DND-41 (cell line): ENCODE results near the gene ING1.
"Not testable (repeated sequence)": the region's sequence is repeated elsewhere in the genome, so short reads cannot be mapped to it uniquely, and the experiment has no call there.

ENCODE experiments used
- ATAC-seq: fragments of 200-7000 bp; cut with Tn5 transposase; 3 replicates; pipeline ENCODE4 v1.9.1; 2021; ENCODE audit warnings: low read depth; ENCODE audit not compliant: insufficient read depth
- DNase-seq: peaks from one replicate; pipeline ENCODE4 v3.0.0-alpha.2; 2020
- H2AFZ ChIP-seq: 2 replicates; pipeline ENCODE4 v1.6.0; 2012; ENCODE audit warnings: low read depth, low read length
- H3K27ac ChIP-seq: 2 replicates; pipeline ENCODE4 v1.5.1; 2012; ENCODE audit warnings: low read length, inconsistent platforms
- H3K27me3 ChIP-seq: fragments of 200-600 bp; sonication (generic); 2 replicates; pipeline ENCODE4 v1.6.0; 2012; ENCODE audit warnings: low read length, mild to moderate bottlenecking, inconsistent platforms; ENCODE audit not compliant: insufficient read depth, poor library complexity
- H3K36me3 ChIP-seq: 2 replicates; pipeline ENCODE4 v1.5.1; 2012; ENCODE audit warnings: low read length, inconsistent platforms; ENCODE audit not compliant: insufficient read depth
- H3K4me1 ChIP-seq: 2 replicates; pipeline ENCODE4 v1.5.1; 2012; ENCODE audit warnings: mild to moderate bottlenecking, low read length; ENCODE audit not compliant: insufficient read depth
- H3K4me2 ChIP-seq: 2 replicates; pipeline ENCODE4 v1.6.0; 2012; ENCODE audit warnings: mild to moderate bottlenecking, moderate library complexity, low read length, inconsistent platforms; ENCODE audit not compliant: insufficient read depth
- H3K4me3 ChIP-seq, 2 experiments: fragments of 200-600 bp in 1 of 2; shearing (Covaris generic) in 1 of 2; 2 replicates each; pipeline ENCODE4 v1.5.1; 2012 to 2016; ENCODE audit warnings: inconsistent platforms in 2 of 2, low read length in 2 of 2, mild to moderate bottlenecking in 2 of 2, low read depth in 1 of 2, moderate library complexity in 1 of 2
- H3K79me2 ChIP-seq: 2 replicates; pipeline ENCODE4 v1.6.0; 2012; ENCODE audit warnings: low read length, inconsistent platforms; ENCODE audit not compliant: insufficient read depth
- H3K9ac ChIP-seq: 2 replicates; pipeline ENCODE4 v1.6.0; 2012; ENCODE audit warnings: low read depth, mild to moderate bottlenecking, inconsistent platforms, low read length, moderate library complexity
- H3K9me3 ChIP-seq: 2 replicates; pipeline ENCODE4 v1.5.1; 2012; ENCODE audit warnings: low read length, moderate library complexity, mild to moderate bottlenecking, inconsistent platforms; ENCODE audit not compliant: insufficient read depth, severe bottlenecking
- H4K20me1 ChIP-seq: 2 replicates; pipeline ENCODE4 v1.6.0; 2012; ENCODE audit warnings: low read length; ENCODE audit not compliant: insufficient read depth
- CTCF ChIP-seq: IDR thresholded peaks from 2 replicates; pipeline ENCODE4 v1.5.1; 2012; ENCODE audit warnings: borderline replicate concordance, low read length, moderate library complexity, mild to moderate bottlenecking; ENCODE audit not compliant: poor library complexity, severe bottlenecking; ENCODE audit errors: extremely low read depth
- EZH2 ChIP-seq: IDR thresholded peaks from 3 replicates; pipeline ENCODE4 v1.6.1; 2012; ENCODE audit warnings: borderline replicate concordance, low read depth, mild to moderate bottlenecking, moderate library complexity, low read length, inconsistent platforms; ENCODE audit not compliant: severe bottlenecking

ING1 gene

GRCh38 chr13:110699148-110700145, 14.1 kb upstream of the ING1 start:
- DNase-seq (no peak), ATAC-seq (no peak)
- no peak for TF ChIP-seq CTCF
- TF ChIP-seq EZH2, result no peak
- H3K27me3 ChIP-seq, result no peaks in the 10 kb centered on the region
- no peak overlapping the region for H3K4me3 ChIP-seq
- peaks cover 45% of the 10 kb centered on the region for H3K79me2 ChIP-seq
- H4K20me1 ChIP-seq, result peaks cover 33% of the 10 kb centered on the region
- H2AFZ ChIP-seq, result no peak overlapping the region
- H3K9me3 ChIP-seq, result no peaks in the 10 kb centered on the region
- H3K36me3 ChIP-seq, result peaks cover 74% of the 10 kb centered on the region
- no peak overlapping the region for H3K9ac ChIP-seq
- H3K4me1 ChIP-seq, result peaks cover 14% of the 10 kb centered on the region
- no peak overlapping the region for H3K4me2 ChIP-seq
- no peak overlapping the region for H3K27ac ChIP-seq

- H3K27me3 ChIP-seq, result no peaks in the 10 kb centered on the region
- no peaks in the 10 kb centered on the region for H3K9me3 ChIP-seq
- H3K4me2 ChIP-seq, result no peak overlapping the region
- peaks cover 21% of the 10 kb centered on the region for H3K4me1 ChIP-seq
- H3K9ac ChIP-seq, result no peak overlapping the region
- peaks cover 53% of the 10 kb centered on the region for H3K79me2 ChIP-seq
- H3K27ac ChIP-seq, result no peak overlapping the region
- H3K4me3 ChIP-seq, result no peak overlapping the region
- no peak for DNase-seq
- no peak overlapping the region for H2AFZ ChIP-seq
- TF ChIP-seq CTCF, result no peak
- TF ChIP-seq EZH2, result no peak
- H4K20me1 ChIP-seq, result peaks cover 33% of the 10 kb centered on the region
- peaks cover 69% of the 10 kb centered on the region for H3K36me3 ChIP-seq
- no peak for ATAC-seq
Measured at GRCh38 chr13:110700186-110700585, 13.3 kb upstream of the ING1 start.

- no peak overlapping the region for H3K9ac ChIP-seq
- peaks cover 23% of the 10 kb centered on the region for H3K4me1 ChIP-seq
- H2AFZ ChIP-seq, result no peak overlapping the region
- H3K36me3 ChIP-seq, result peaks cover 69% of the 10 kb centered on the region
- H3K4me2 ChIP-seq, result no peak overlapping the region
- no peak overlapping the region for H3K27ac ChIP-seq
- H3K9me3 ChIP-seq, result no peaks in the 10 kb centered on the region
- no peak for TF ChIP-seq EZH2
- no peak for TF ChIP-seq CTCF
- DNase-seq, result no peak
- H3K27me3 ChIP-seq, result no peaks in the 10 kb centered on the region
- H3K79me2 ChIP-seq, result peaks cover 57% of the 10 kb centered on the region
- peaks cover 33% of the 10 kb centered on the region for H4K20me1 ChIP-seq
- no peak overlapping the region for H3K4me3 ChIP-seq
- no peak for ATAC-seq
Measured at GRCh38 chr13:110700641-110701040, 12.9 kb upstream of the ING1 start.

- not testable (repeated sequence) for H3K4me2 ChIP-seq, H3K27me3 ChIP-seq, ATAC-seq, H3K9me3 ChIP-seq, H3K27ac ChIP-seq, DNase-seq, H3K9ac ChIP-seq, H3K4me3 ChIP-seq, H2AFZ ChIP-seq
- H3K79me2 ChIP-seq, result peaks cover 58% of the 10 kb centered on the region
- peaks cover 66% of the 10 kb centered on the region for H3K36me3 ChIP-seq
- H3K4me1 ChIP-seq, result peaks cover 23% of the 10 kb centered on the region
- peaks cover 33% of the 10 kb centered on the region for H4K20me1 ChIP-seq
Measured at GRCh38 chr13:110701061-110701460, 12.4 kb upstream of the ING1 start.
